ENCODE results near the gene SLC16A5. TPM values are rescaled to one million over a fixed set of nuclear protein-coding genes. Genes with fewer than 3 reads are reported as not detected.
A peak's percentile ranks its signal among the peaks of the same experiment; 100 is the strongest.
"Not testable (repeated sequence)": the region's sequence is repeated elsewhere in the genome, so short reads cannot be mapped to it uniquely, and the experiment has no call there.

Gene SLC16A5
- total and polyA plus RNA-seq, 2 donors (not counting 1 experiment from before 2014, with no cell fraction given): 9.3 to 14.5 TPM

DNA sequence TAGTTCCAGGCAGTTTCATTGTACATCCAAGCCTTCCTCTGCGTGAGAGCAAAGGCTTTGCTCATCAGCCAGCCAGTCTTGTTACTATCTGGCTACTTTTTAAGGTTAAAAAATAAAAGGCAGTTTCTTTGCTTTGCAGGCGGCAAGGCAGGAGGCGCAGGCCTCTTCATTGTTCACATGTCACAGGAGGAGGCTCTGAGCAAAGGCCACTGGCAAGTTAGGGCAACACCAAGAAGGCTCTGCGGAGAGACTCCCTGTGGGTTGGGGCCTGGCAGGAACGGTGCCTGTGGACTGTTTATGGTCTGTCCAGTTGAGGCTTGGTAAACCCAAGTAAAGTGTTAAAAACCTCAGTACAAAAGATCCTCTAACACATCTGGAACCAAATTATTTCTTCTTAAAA, 47.7 kb downstream of the SLC16A5 start:
- H3K27me3 Mint-ChIP-seq: no peaks in the 10 kb centered on the region
- peak overlapping the region; percentile 63 for H3K27ac Mint-ChIP-seq
- no peak overlapping the region for H3K9ac ChIP-seq (ENCODE audit: low read length)
- peaks cover 0 to 5% of the 10 kb centered on the region in 2 experiments for H3K36me3 ChIP-seq (replicated peaks in 1 of 2; ENCODE audit: control extremely low read depth in 1 of 2, control insufficient read depth in 1 of 2, extremely low read depth in 1 of 2, insufficient read depth in 2 of 2, low read length in 1 of 2)
- H3K79me2 ChIP-seq (ENCODE audit: control insufficient read depth, insufficient read depth, low read length): peaks cover 7% of the 10 kb centered on the region
- CTCF ChIA-PET: no interaction called here
- POLR2A ChIA-PET: interaction anchor here (1.1 kb wide), 1 partner anchor 66 kb away, joined by 3 read pairs; no protein-coding TSS in a partner anchor
- 100% methylated on average over 2 of the region's 5 CpGs for WGBS (ENCODE audit: insufficient coverage)
- no peaks in the 10 kb centered on the region for H3K27me3 ChIP-seq (replicated peaks in 1 of 4; ENCODE audit: control extremely low read depth in 1 of 4, control insufficient read depth in 3 of 4, insufficient read depth in 4 of 4, low read length in 3 of 4)
- ATAC-seq (ENCODE audit: low read depth): no peak
- no peak overlapping the region for H3K4me2 ChIP-seq (replicated peaks; ENCODE audit: low read depth, low read length, poor library complexity, severe bottlenecking)
- H3K9me3 Mint-ChIP-seq (ENCODE audit: insufficient read depth): no peaks in the 10 kb centered on the region
- no peak overlapping the region for H3K4me3 ChIP-seq (ENCODE audit: control extremely low read depth in 1 of 5, extremely low read depth in 1 of 5, insufficient read depth in 1 of 5, low read depth in 2 of 5, low read length in 4 of 5)
- TF ChIP-seq EZH2 (IDR thresholded peaks at IDR 0.05; ENCODE audit: borderline replicate concordance, insufficient read depth, low read depth, low read length, poor library complexity, severe bottlenecking): no peak
- TF ChIP-seq, protein P1, sequence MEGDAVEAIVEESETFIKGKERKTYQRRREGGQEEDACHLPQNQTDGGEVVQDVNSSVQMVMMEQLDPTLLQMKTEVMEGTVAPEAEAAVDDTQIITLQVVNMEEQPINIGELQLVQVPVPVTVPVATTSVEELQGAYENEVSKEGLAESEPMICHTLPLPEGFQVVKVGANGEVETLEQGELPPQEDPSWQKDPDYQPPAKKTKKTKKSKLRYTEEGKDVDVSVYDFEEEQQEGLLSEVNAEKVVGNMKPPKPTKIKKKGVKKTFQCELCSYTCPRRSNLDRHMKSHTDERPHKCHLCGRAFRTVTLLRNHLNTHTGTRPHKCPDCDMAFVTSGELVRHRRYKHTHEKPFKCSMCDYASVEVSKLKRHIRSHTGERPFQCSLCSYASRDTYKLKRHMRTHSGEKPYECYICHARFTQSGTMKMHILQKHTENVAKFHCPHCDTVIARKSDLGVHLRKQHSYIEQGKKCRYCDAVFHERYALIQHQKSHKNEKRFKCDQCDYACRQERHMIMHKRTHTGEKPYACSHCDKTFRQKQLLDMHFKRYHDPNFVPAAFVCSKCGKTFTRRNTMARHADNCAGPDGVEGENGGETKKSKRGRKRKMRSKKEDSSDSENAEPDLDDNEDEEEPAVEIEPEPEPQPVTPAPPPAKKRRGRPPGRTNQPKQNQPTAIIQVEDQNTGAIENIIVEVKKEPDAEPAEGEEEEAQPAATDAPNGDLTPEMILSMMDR (IDR thresholded peaks at IDR 0.05): no peak
- peaks cover 18% of the 10 kb centered on the region for H3K4me1 Mint-ChIP-seq
- intact Hi-C loops (cut with micrococcal nuclease): no loop called here
- H3K4me3 Mint-ChIP-seq: no peak overlapping the region
- DNase-seq: no peak
- peaks cover 6% of the 10 kb centered on the region for H4K20me1 ChIP-seq (ENCODE audit: control insufficient read depth, insufficient read depth, low read length, poor library complexity, severe bottlenecking)
- no peak overlapping the region for H3K27ac ChIP-seq (ENCODE audit: low read length in 2 of 2)
- H3K9me3 ChIP-seq (ENCODE audit: control extremely low read depth in 1 of 3, control insufficient read depth in 2 of 3, insufficient read depth in 1 of 3, low read length in 2 of 3): no peaks in the 10 kb centered on the region
- no peak overlapping the region for H2AFZ ChIP-seq (ENCODE audit: insufficient read depth, low read depth, low read length, poor library complexity, severe bottlenecking)
- peaks cover 10 to 17% of the 10 kb centered on the region in 2 donors for H3K4me1 ChIP-seq (ENCODE audit: control insufficient read depth in 2 of 2, insufficient read depth in 2 of 2, low read length in 2 of 2)

DNA sequence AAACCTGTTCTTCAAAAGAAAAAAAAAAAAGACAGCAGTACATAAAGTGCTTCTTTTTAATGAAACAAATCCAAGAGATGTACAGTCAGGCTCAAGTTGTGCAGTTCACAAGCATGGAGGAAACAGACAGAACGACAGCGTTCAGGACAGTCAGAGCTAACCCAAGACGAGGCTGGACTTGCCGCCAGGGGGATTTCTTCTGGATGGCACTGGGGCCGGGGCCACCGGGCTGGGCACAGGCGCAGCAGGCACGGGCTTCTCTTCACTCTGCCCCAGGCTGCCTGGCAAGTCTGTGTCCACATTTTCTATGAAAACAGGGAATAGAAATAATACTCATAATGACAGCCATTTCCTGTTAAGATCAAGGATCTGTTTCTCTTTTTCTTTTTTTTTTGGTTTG, 48.2 kb downstream of the SLC16A5 start:
- no peak for ATAC-seq (ENCODE audit: low read depth)
- 94% methylated on average over 4 of the region's 8 CpGs for WGBS (ENCODE audit: insufficient coverage)
- H3K4me3 Mint-ChIP-seq: no peak overlapping the region
- peaks cover 12 to 18% of the 10 kb centered on the region in 2 donors for H3K4me1 ChIP-seq (ENCODE audit: control insufficient read depth in 2 of 2, insufficient read depth in 2 of 2, low read length in 2 of 2)
- H3K36me3 ChIP-seq (replicated peaks in 1 of 2; ENCODE audit: control extremely low read depth in 1 of 2, control insufficient read depth in 1 of 2, extremely low read depth in 1 of 2, insufficient read depth in 2 of 2, low read length in 1 of 2): peaks cover 0 to 3% of the 10 kb centered on the region in 2 experiments
- H3K4me1 Mint-ChIP-seq: peaks cover 19% of the 10 kb centered on the region
- POLR2A ChIA-PET: interaction anchor here (0.7 kb wide), 1 partner anchor 9 kb away, joined by 4 read pairs; no protein-coding TSS in a partner anchor
- peak overlapping the region; percentile 63 for H3K27ac Mint-ChIP-seq
- no peak overlapping the region for H3K9ac ChIP-seq (ENCODE audit: low read length)
- intact Hi-C loops (cut with micrococcal nuclease): no loop called here
- TF ChIP-seq, protein P1 (IDR thresholded peaks at IDR 0.05): no peak
- TF ChIP-seq EZH2 (IDR thresholded peaks at IDR 0.05; ENCODE audit: borderline replicate concordance, insufficient read depth, low read depth, low read length, poor library complexity, severe bottlenecking): no peak
- DNase-seq: no peak
- H3K4me2 ChIP-seq (replicated peaks; ENCODE audit: low read depth, low read length, poor library complexity, severe bottlenecking): no peak overlapping the region
- H3K27me3 Mint-ChIP-seq: no peaks in the 10 kb centered on the region
- peaks cover 7% of the 10 kb centered on the region for H3K79me2 ChIP-seq (ENCODE audit: control insufficient read depth, insufficient read depth, low read length)
- no peak overlapping the region for H3K4me3 ChIP-seq (ENCODE audit: control extremely low read depth in 1 of 5, extremely low read depth in 1 of 5, insufficient read depth in 1 of 5, low read depth in 2 of 5, low read length in 4 of 5)
- no peaks in the 10 kb centered on the region for H3K27me3 ChIP-seq (replicated peaks in 1 of 4; ENCODE audit: control extremely low read depth in 1 of 4, control insufficient read depth in 3 of 4, insufficient read depth in 4 of 4, low read length in 3 of 4)
- CTCF ChIA-PET: no interaction called here
- no peak overlapping the region for H3K27ac ChIP-seq (ENCODE audit: low read length in 2 of 2)
- H4K20me1 ChIP-seq (ENCODE audit: control insufficient read depth, insufficient read depth, low read length, poor library complexity, severe bottlenecking): peaks cover under 1% of the 10 kb centered on the region
- peaks cover 0 to 4% (median 0%) of the 10 kb centered on the region in 3 donors for H3K9me3 ChIP-seq (ENCODE audit: control extremely low read depth in 1 of 3, control insufficient read depth in 2 of 3, insufficient read depth in 1 of 3, low read length in 2 of 3)
- H2AFZ ChIP-seq (ENCODE audit: insufficient read depth, low read depth, low read length, poor library complexity, severe bottlenecking): no peak overlapping the region
- H3K9me3 Mint-ChIP-seq (ENCODE audit: insufficient read depth): no peaks in the 10 kb centered on the region

DNA sequence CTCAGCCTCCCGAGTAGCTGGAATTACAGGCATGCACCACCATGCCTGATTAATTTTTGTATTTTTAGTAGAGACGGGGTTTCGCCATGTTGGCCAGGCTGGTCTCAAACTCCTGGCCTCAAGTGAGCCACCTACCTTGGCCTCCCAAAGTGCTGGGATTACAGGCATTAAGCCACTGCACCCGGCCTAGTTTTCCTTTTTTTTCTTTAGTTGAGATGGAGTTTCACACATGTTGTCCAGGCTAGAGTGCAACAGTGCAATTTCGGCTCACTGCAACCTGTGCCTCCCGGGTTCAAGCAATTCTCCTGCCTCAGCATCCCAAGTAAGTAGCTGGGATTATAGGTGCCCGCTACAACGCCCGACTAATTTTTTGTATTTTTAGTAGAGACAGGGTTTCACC, 50.0 kb downstream of the SLC16A5 start:
- H3K27me3 Mint-ChIP-seq; H3K27ac ChIP-seq (ENCODE audit: low read length in 2 of 2); ATAC-seq (ENCODE audit: low read depth); H3K4me3 ChIP-seq (ENCODE audit: control extremely low read depth in 1 of 5, extremely low read depth in 1 of 5, insufficient read depth in 1 of 5, low read depth in 2 of 5, low read length in 4 of 5); H3K9me3 Mint-ChIP-seq (ENCODE audit: insufficient read depth); H3K27me3 ChIP-seq (replicated peaks in 1 of 4; ENCODE audit: control extremely low read depth in 1 of 4, control insufficient read depth in 3 of 4, insufficient read depth in 4 of 4, low read length in 3 of 4); intact Hi-C loops (cut with micrococcal nuclease); DNase-seq; H3K4me2 ChIP-seq (replicated peaks; ENCODE audit: low read depth, low read length, poor library complexity, severe bottlenecking); H3K9me3 ChIP-seq (ENCODE audit: control extremely low read depth in 1 of 3, control insufficient read depth in 2 of 3, insufficient read depth in 1 of 3, low read length in 2 of 3); H3K4me3 Mint-ChIP-seq; H4K20me1 ChIP-seq (ENCODE audit: control insufficient read depth, insufficient read depth, low read length, poor library complexity, severe bottlenecking); H3K27ac Mint-ChIP-seq; H3K36me3 ChIP-seq (replicated peaks in 1 of 2; ENCODE audit: control extremely low read depth in 1 of 2, control insufficient read depth in 1 of 2, extremely low read depth in 1 of 2, insufficient read depth in 2 of 2, low read length in 1 of 2); H3K79me2 ChIP-seq (ENCODE audit: control insufficient read depth, insufficient read depth, low read length); H2AFZ ChIP-seq (ENCODE audit: insufficient read depth, low read depth, low read length, poor library complexity, severe bottlenecking); H3K9ac ChIP-seq (ENCODE audit: low read length): not testable (repeated sequence)
- H3K4me1 ChIP-seq (ENCODE audit: control insufficient read depth in 2 of 2, insufficient read depth in 2 of 2, low read length in 2 of 2): peaks cover 14 to 15% of the 10 kb centered on the region in 2 donors
- CTCF ChIA-PET: interaction anchor here (0.6 to 1.3 kb wide), 4 partner anchors 24 to 73 kb away, joined by 3 to 8 read pairs (median 3); no protein-coding TSS in a partner anchor
- peaks cover 16% of the 10 kb centered on the region for H3K4me1 Mint-ChIP-seq
- POLR2A ChIA-PET: interaction anchor here (1.1 kb wide), 1 partner anchor 24 kb away, joined by 3 read pairs; no protein-coding TSS in a partner anchor
- 92% methylated on average over 5 of the region's 9 CpGs for WGBS (ENCODE audit: insufficient coverage)
